HG03060 (cell line): ENCODE results near the gene DDX31.
A peak's percentile ranks its signal among the peaks of the same experiment; 100 is the strongest.
"Not testable (repeated sequence)": the region's sequence is repeated elsewhere in the genome, so short reads cannot be mapped to it uniquely, and the experiment has no call there.

ENCODE experiments used
- ATAC-seq: cut with Tn5 transposase; IDR thresholded peaks from one replicate; pipeline ENCODE4 v1.9.1; 2021; ENCODE audit warnings: low read depth, moderate number of reproducible peaks; ENCODE audit not compliant: unreplicated experiment

DDX31 gene

GRCh38 chr9:132669698-132670456, at the start of gene DDX31:
TSS of gene DDX31 (minus strand) at chr9:132669983. CDS start at chr9:132669934, 49 bp downstream.
- ATAC-seq, result peak; percentile 35

- not testable (repeated sequence) for ATAC-seq
These were observed 48.7 kb upstream of the DDX31 start for GRCh38 chr9:132718381-132718928.

DNA sequence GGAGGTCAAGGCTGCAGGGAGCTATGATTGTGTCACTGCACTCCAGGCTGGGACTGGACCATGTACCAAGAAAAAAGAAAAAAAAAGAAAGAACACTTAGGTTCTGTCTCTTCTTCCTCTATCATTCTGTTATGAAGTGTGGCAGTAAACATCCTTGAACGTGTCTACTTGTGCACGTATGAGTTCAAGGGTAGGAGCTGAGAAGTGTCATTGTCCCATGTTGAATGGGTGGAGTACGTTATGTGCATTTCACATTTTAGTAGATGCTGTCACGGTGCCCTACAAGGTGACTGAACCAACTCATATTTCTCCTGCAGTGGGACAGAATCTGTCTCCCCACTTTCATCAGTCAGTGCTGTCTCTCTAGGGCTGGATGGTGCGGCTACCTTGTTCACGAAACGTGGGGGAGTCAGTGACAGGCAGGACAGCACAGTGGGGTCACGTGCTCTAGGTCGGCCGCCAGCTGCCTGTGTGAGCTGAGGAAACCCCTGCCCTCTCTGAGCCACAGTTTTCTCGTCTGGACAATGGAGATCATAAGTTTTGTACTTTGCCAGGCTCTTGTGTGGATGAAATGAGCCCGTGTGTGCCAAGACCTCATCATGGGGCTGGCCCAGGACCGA, 47.7 kb upstream of the DDX31 start:
- ATAC-seq, result no peak

- no peak for ATAC-seq
These were observed 46.2 kb upstream of the DDX31 start for GRCh38 chr9:132716007-132716406.

DNA sequence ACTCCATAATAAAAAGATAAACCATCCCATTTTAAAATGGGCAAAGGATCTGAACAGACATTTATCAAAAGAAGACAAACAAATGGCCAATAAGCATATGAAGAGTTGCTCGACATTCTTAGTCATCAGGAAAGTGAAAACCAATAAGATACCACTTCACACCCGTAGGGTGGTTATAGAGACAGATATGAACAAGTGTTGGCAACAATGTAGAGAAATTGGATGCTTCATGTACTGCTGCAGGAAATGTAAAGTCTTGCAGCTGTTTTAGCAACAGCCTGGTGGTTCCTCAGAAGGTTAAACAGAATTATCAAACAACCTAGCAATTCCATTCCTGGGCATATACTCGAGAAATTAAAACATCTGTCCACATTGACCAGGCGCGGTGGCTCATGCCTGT, 43.0 kb upstream of the DDX31 start:
- no peak for ATAC-seq

GRCh38 chr9:132711846-132712245, 42.1 kb upstream of the DDX31 start:
- no peak for ATAC-seq

- not testable (repeated sequence) for ATAC-seq
These were observed 41.4 kb upstream of the DDX31 start for GRCh38 chr9:132711152-132711551.

- ATAC-seq, result no peak
These were observed 40.5 kb upstream of the DDX31 start for GRCh38 chr9:132710333-132710732.

DNA sequence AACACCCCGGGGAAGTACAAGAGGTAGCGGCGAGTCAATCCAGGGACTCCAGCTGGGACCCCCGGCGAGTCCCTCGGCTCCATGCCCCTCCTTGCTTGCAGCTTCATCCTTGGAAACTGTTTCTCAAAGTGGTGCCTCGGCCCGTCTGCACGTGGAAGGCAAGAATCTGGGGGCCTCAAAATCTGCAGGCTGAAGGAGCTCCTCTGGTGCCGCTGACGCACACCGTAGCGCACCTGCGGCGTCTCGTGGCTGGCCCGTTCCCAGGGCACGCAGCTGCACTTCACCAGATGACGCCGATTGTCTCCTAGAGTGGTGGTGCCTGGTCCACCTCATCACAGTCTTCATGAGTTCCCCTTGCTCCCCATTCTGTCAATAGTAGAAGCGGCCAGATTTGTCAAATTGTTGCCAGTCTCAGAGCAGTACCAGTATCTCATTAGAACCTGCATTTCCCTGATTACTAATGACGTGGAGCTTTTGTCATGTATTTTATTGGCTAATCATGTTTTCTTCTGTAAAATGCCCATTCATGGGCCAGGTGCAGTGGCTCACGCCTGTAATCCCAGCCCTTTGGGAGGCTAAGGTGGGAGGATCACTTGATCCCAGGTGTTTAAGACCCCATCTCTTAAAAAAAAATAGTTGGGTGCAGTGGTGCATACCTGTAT, 39.1 kb upstream of the DDX31 start:
- ATAC-seq, result no peak

DNA sequence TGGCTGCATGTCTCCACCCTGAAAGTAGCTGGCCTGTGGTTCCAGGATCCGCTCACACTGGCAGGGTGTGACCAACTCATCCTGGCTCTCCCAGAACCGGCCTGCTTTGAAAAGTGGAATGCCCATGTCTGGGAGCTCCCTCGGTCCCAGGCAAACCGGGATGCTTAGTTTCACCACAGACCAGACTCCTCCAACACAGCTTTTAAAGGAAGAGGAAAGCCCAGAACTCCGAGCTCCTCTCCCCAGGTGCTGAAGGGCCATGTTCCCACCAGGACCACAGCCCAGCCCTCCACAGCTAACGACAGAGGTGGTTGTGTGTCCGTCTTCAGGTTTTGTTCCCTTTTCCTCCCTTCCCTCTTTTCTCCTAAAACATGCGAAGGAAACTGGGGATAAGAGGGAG, 38.5 kb upstream of the DDX31 start:
- ATAC-seq, result no peak

DNA sequence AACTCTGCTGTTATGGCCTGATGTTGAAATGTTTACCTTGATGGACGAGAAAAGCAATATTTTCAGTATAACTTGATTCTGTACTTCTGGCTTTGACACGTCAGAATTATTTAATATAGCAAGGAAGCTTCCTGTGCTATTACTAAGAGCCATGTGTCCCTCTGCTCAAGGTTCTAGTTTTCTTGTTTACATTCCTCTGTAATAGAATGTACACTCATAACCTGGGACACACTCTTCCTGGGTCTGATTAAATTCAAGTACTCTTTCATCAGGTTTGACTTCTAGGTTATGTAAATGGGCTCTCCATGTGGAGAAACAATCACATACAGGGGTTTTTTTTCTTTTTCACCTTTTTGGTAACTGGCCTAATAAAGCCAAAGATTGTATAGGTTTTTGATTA, 33.6 kb upstream of the DDX31 start:
- ATAC-seq, result no peak

GRCh38 chr9:132702254-132702653, 32.5 kb upstream of the DDX31 start:
- ATAC-seq, result no peak

- no peak for ATAC-seq
These were observed 30.2 kb upstream of the DDX31 start for GRCh38 chr9:132699956-132700355.

- no peak for ATAC-seq
These were observed 29.2 kb upstream of the DDX31 start for GRCh38 chr9:132698989-132699388.

DNA sequence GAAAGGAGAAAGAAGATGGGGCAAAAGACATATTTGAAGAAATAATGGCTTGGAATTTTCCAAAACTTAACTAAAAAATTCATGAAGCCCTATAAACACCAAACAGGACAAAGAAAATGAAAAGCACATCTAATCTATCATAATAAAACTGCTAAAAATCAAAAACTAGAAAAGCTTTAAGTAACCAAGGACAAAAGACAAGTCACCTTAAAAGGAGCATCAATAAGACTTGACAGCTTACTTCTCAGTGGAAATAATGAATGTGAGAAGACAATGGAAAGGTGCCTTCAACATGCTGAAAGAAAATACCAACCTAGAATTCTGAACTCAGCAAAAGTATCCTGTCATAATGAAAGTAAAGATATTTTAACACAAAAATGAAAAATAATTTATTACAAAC, 27.4 kb upstream of the DDX31 start:
- ATAC-seq, result no peak

DNA sequence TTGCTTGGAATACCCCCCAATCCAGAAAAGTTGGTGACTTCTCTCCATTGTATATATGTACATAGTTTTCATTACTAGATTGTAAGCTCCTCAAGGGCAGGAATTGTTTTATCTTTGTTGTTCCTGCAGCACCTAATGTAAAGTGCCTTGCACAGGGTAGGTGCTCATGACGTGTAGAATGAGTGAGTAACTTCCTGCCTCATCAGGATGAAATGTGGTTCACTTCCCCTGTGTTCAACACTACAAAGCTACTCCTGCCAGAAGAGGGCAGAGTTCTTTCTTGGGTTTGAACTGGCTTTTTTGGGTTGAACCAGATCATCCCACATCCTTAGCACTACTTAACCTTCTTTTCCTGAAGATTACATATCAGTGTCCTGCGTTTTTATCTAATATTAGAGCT, 24.4 kb upstream of the DDX31 start:
- no peak for ATAC-seq

DNA sequence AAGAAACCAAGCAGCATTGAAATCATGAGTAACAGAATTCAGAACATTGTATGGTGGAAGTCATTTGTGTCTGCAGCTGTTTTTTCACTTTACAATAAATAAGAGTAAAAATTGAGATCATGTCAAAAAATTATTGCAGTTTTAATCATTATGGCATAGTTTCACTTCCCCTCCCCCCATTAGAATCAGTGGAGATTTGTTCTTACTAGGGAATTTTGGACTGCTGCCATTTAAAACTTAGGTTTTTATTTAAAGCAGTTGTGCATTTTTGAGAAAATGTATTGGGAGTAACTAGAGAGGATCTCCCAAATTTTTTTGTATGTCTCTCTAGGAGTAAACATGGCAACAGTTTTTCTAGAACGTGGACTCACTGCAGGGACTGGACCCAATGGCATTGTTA, 20.9 kb upstream of the DDX31 start:
- no peak for ATAC-seq

- ATAC-seq, result no peak
These were observed 14.1 kb upstream of the DDX31 start for GRCh38 chr9:132683873-132684272.

DNA sequence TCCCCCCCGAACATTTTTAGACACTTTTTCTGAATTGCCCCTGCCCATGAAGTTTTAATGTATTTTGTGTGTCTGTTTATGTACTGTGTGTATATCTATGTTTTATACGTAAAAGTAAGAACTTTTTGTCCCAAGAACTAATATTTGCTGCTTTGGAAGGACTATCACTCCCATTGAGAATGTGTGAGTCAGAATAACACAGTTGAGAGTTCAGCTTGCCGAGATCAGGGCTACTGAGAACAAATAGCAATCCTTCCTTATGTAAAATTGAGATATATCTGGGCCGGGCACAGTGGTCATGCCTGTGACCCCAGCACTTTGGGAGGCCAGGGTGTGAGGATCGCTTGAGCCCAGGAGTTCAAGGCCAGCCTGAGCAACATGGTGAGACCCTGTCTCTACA, 11.8 kb upstream of the DDX31 start:
- no peak for ATAC-seq

DNA sequence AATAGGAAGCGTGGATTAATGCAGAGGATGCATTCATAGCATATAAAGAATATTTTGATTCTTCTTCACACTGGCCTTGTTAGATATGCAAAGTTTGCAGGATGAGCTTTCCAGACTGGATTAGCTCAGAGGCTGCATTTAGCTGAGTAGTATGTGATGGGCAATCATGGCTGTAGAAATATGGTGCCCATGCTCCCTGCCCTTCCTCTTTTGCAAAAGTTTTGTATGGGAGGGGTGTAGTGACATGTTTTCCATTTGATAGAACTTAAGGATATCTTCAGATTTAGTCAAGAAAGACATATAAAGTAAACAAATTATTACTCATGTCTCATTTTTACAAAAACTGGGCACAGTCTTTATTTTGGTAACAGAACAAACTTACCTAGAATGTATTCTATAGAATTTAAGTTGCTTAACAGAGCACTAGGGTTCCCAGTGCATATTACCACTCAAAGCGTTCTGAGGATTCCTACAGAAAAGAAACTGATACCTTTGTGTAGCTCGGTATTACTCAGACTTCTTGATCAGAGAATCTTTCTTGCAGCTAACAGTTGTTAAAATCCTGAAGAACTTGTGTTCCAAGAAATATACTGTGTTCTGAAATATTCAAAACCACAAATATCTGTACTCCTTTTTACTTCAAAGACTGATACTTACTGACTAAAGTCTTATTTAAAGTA, 10.3 kb upstream of the DDX31 start:
- ATAC-seq, result no peak

DNA sequence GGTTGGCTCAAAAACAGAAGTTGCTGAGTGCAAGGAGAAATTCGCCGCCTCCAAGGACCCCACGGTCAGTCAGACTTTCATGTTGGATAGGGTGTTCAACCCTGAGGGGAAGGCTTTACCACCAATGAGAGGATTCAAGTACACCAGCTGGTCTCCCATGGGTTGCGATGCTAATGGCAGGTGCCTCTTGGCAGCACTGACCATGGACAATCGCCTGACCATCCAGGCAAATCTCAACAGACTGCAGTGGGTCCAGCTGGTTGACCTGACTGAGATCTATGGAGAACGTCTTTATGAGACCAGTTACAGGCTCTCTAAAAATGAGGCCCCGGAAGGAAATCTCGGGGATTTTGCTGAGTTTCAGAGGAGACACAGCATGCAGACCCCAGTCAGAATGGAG, 8.2 kb upstream of the DDX31 start:
- no peak for ATAC-seq
